Mammary epithelial cell (primary cell): Measurements from ENCODE around the gene RPE65.

Experiments used
- EZH2 ChIP-seq: IDR thresholded peaks from 2 replicates; pipeline ENCODE4 v1.6.1; 2012; ENCODE audit warnings: low read length, inconsistent platforms, borderline replicate concordance
- TF ChIP-seq, protein P1 (sequence below), 2 donors: IDR thresholded peaks in 1 of 2; conservative IDR thresholded peaks in 1 of 2; 2 replicates each; pipeline ENCODE4 v1.5.1; 2011 to 2012; ENCODE audit warnings: inconsistent platforms in 2 of 2, low read length in 2 of 2, mild to moderate bottlenecking in 2 of 2, control low read depth in 1 of 2, low read depth in 1 of 2; ENCODE audit not compliant: insufficient read depth in 1 of 2; ENCODE audit errors: extremely low read depth in 1 of 2

DNA sequence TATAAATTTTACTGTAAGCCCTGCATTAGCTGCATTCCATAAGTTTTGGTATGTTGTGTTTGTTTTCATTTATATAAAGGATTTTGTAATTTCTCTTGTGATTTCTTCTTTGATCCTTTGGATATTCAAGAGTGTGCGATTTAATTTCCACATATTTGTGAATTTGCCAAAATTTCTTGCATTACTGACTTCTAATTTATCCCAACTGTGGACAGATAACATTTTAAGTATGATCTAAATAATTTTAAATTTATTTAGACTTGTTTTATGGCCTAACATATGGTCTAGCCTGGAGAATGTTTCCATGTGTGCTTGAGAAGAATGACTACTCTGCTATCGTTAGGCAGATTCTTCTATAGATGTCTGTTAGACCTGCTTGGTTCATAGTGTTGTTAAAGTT lies 23.2 kb downstream of the RPE65 start:
- TF ChIP-seq, protein P1, sequence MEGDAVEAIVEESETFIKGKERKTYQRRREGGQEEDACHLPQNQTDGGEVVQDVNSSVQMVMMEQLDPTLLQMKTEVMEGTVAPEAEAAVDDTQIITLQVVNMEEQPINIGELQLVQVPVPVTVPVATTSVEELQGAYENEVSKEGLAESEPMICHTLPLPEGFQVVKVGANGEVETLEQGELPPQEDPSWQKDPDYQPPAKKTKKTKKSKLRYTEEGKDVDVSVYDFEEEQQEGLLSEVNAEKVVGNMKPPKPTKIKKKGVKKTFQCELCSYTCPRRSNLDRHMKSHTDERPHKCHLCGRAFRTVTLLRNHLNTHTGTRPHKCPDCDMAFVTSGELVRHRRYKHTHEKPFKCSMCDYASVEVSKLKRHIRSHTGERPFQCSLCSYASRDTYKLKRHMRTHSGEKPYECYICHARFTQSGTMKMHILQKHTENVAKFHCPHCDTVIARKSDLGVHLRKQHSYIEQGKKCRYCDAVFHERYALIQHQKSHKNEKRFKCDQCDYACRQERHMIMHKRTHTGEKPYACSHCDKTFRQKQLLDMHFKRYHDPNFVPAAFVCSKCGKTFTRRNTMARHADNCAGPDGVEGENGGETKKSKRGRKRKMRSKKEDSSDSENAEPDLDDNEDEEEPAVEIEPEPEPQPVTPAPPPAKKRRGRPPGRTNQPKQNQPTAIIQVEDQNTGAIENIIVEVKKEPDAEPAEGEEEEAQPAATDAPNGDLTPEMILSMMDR (conservative IDR thresholded peaks at IDR 0.05 in 1 of 2, IDR thresholded peaks at IDR 0.05 in 1 of 2; ENCODE audit: extremely low read depth in 1 of 2, insufficient read depth in 1 of 2, low read depth in 1 of 2, low read length in 2 of 2) = no peak
- no peak for TF ChIP-seq EZH2
